ENCODE results near the gene LSM2.

LSM2 gene

DNA sequence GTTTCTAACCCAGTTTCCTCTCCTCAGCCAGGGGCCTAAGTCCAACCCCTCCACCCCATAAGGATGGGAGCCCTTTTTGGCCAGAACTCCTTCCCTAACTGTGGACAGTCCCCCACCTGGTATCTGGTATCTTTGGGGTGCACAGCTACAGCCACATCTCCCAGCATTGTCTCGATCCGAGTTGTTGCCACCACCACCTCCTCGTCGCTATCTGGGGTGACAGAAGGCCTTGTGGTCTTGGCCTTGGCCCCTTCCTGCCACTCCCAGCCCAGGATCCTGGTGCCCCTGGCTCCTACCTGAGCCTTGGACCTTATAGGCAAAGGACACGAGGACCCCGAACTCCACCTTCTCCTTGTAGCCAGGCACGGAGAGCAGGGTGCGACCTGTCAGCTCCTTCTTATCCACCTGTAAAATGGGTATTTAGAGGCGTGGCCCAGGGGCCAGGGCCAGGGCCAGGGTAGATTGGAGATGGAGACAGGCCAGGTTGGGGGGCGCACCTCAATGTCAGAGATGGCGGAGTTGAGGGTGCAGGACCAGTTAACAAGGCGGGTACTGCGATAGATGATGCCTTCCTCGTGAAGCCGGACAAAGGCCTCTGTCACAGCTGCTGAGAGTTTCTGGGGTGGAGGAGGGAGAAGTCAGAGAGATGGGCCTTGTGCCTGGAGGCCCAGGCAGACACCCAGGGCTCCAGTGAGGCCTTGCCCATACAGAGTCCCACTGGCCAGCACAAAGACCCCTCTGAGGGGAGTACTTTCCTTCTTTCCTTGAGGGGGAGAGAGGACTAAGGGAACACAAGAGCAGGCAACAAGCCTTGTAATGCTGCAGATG lies 22.5 kb downstream of the LSM2 start:
- Histone ChIP-seq H3K36me3 (ENCODE audit: insufficient read depth, low read length) (peaks cover 62% of the 10 kb centered on the region), H3K4me1 (ENCODE audit: insufficient read depth, low read length) (no peaks in the 10 kb centered on the region), H3K4me3 (ENCODE audit: low read length) (no peak overlapping the region), H2AFZ (ENCODE audit: low read depth, low read length) (no peak overlapping the region), H3K27me3 (ENCODE audit: insufficient read depth, low read length) (no peaks in the 10 kb centered on the region), H3K9me3 (ENCODE audit: low read length) (no peaks in the 10 kb centered on the region)

DNA sequence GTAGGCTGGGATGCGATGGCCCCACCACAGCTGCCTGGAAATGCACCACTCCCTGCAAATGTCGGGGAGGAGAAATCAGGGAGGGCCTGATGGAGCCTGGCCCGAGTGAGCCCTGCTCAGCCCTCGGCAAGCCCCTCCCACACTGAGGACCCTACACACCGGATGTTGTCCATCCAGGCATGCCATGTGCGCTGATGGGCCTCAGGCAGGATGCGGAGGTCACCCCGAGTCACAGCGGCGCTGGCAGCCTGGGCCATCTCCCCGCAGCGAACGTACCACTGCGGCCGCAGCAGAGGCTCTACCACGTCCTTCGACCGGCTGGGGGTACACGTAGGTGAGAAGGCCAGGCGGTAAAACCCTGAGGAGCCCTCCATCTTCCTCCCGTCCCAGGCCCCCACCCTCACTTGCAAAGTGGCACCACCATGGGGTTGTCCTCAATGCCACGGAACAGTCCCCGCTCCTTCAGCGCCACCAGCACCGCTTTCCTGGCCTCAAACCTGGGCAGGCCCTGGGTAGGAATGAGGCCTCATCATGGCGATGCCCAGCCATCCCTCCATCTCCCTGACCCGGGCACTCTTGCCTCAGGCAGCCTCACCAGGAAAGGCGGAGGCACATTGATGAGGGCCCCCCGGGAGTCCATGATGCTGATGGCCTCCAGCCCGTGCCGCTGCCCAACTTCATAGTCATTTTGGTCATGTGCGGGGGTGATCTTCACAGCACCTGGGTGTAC lies 24.5 kb downstream of the LSM2 start:
- Histone ChIP-seq H3K9me3 (ENCODE audit: low read length) (no peaks in the 10 kb centered on the region), H3K36me3 (ENCODE audit: insufficient read depth, low read length) (peaks cover 68% of the 10 kb centered on the region), H3K27me3 (ENCODE audit: insufficient read depth, low read length) (no peaks in the 10 kb centered on the region), H3K4me3 (ENCODE audit: low read length) (no peak overlapping the region), H2AFZ (ENCODE audit: low read depth, low read length) (no peak overlapping the region), H3K4me1 (ENCODE audit: insufficient read depth, low read length) (no peaks in the 10 kb centered on the region)

DNA sequence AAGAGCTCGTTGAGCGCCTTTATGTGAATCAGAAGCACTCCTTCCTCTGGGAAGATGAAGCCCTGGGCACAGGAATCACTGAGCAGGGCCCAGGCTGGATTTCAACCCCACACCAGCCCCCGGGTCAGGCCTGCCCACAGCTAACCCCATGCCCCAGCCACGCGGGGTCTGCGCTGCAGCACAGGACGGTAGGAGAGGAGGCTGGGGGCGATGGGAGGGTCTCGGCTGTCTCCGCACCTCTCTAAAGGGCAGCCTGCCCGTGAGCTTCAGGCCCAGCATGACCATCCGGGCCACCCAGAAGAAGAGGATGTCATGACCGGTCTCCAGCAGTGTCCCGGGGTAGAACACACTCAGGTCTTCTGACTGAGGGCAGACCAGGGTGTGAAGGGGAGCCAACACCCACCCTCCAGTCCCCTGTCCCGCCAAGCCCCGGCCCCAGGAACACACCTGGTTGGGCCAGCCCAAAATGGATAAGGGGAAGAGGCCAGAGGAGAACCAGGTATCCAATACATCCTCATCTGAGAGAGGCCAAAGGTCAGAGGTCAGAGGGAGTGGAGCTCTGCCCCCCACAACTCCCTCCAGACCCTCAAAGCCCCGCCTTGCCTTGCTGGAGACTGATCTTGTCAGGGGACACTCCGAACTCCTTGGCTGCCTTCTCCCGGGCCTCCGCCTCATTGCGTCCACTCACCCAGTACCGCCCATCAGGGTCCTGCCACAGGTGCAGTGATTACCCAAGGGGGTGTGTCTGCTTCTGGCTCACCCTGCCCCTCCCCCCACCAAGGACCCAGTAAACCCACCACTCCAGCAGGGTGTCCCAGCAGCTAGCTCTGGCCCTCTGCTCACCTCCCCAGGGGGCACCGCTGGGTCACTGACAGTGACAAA lies 25.3 kb downstream of the LSM2 start:
- Histone ChIP-seq H2AFZ (ENCODE audit: low read depth, low read length) (no peak overlapping the region), H3K4me1 (ENCODE audit: insufficient read depth, low read length) (peaks cover 3% of the 10 kb centered on the region), H3K9me3 (ENCODE audit: low read length) (no peaks in the 10 kb centered on the region), H3K4me3 (ENCODE audit: low read length) (no peak overlapping the region), H3K27me3 (ENCODE audit: insufficient read depth, low read length) (no peaks in the 10 kb centered on the region), H3K36me3 (ENCODE audit: insufficient read depth, low read length) (peaks cover 66% of the 10 kb centered on the region)

DNA sequence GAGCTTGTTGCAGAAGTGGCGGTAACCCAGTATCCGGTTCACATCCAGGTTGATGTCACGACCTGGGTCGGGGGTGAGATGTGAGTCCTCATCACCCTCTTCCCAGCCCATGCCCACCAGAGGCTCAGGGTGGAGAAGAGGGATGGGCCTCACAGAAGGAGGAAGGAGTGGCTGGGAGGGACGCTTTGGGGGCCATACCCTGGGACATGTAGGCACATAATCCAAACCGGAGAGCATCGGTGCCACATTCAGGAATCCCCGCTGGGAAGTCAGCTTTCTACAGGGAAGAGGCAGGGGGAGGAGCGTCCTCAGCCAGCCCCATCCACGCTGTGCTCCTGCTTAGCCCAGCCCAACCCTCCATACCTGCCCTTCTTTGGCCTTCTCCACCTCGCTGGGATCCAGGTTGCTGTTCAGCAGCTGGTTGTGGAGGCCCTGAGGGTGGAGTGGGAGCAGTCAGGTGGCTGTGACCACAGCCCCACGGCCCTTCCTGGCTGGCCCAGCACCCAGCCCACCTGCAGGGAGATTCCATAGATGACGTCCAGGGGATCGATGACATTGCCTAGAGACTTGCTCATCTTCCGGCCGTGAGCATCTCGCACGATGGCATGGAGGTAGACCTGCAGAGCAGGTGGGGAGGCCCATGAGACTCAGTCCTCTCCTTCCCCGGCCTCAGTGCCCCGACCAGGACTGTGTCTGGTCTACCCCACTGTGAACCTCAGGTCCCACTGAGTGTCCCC lies 26.1 kb downstream of the LSM2 start:
- H3K9me3 ChIP-seq (ENCODE audit: low read length): no peaks in the 10 kb centered on the region
- H2AFZ ChIP-seq (ENCODE audit: low read depth, low read length): no peak overlapping the region
- no peak overlapping the region for H3K4me3 ChIP-seq (ENCODE audit: low read length)
- peaks cover 3% of the 10 kb centered on the region for H3K4me1 ChIP-seq (ENCODE audit: insufficient read depth, low read length)
- H3K36me3 ChIP-seq (ENCODE audit: insufficient read depth, low read length): peaks cover 65% of the 10 kb centered on the region
- H3K27me3 ChIP-seq (ENCODE audit: insufficient read depth, low read length): no peaks in the 10 kb centered on the region

DNA sequence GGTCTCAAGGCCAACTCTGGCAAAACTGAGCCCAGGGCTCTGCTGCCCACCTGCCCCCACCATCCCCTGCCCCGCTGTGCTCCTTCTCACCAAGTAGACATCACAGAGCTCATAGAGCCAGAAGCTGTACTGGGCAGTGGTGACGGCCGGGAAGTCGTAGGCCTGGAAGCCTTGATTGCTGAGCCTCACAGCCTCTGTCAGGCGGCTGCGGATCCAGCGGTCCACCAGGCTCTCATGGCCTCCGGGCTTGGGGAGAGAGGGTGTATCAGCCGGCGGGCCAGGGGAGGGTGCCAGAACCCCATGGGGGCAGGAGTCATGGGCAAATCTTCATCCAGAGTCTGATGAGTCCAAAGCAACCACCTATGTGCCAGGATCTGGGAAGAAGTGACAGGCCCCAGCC lies 26.9 kb downstream of the LSM2 start:
- no peaks in the 10 kb centered on the region for H3K27me3 ChIP-seq (ENCODE audit: insufficient read depth, low read length)
- no peak overlapping the region for H3K4me3 ChIP-seq (ENCODE audit: low read length)
- no peak overlapping the region for H2AFZ ChIP-seq (ENCODE audit: low read depth, low read length)
- no peaks in the 10 kb centered on the region for H3K9me3 ChIP-seq (ENCODE audit: low read length)
- H3K4me1 ChIP-seq (ENCODE audit: insufficient read depth, low read length): peaks cover 3% of the 10 kb centered on the region
- H3K36me3 ChIP-seq (ENCODE audit: insufficient read depth, low read length): peaks cover 57% of the 10 kb centered on the region

DNA sequence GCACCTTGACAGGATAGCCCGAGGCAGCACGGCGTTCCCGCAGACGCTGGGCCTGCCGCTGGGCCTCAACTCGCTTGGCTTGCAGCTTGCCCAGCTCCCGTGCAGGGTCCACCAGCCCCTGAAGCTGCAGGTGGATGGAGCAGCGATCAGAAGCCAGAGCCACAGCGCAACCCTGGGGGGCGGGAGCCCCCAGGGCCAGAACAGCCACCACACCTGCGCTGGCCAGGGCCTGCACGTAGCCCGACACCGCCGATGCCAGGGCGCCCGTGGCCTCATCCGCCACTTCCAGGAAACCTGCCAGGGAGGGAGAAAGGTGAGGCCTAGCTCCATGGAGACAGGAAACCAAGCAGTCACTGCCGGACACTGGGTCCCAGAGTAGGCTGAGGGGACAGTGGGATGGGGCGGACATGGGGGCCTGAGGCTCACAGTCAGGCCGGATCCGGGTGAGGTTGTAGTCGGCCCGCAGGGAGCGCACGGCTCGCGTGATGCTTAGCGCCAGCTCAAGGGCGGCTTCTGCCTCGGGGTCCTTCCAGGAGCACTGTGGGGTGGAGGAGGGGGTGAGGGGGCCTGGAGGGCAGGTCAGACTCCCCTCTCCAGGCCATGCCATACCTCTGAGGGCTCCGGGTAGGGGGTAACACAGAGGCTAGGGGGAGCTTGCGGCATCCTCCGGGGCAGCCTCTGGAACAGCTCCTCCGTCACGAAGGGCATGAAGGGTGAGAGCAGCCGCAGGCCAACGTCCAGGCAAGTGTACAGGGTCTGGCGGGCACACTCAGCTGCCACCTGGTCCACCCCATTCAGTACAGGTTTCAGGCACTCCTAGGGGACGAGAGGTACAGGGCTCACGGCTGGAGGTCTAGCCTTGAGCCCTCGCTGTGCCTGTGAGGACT lies 27.5 kb downstream of the LSM2 start:
- Histone ChIP-seq H2AFZ (ENCODE audit: low read depth, low read length) (no peak overlapping the region), H3K4me1 (ENCODE audit: insufficient read depth, low read length) (peaks cover 3% of the 10 kb centered on the region), H3K36me3 (ENCODE audit: insufficient read depth, low read length) (peaks cover 51% of the 10 kb centered on the region), H3K27me3 (ENCODE audit: insufficient read depth, low read length) (no peaks in the 10 kb centered on the region), H3K9me3 (ENCODE audit: low read length) (no peaks in the 10 kb centered on the region), H3K4me3 (ENCODE audit: low read length) (no peak overlapping the region)

DNA sequence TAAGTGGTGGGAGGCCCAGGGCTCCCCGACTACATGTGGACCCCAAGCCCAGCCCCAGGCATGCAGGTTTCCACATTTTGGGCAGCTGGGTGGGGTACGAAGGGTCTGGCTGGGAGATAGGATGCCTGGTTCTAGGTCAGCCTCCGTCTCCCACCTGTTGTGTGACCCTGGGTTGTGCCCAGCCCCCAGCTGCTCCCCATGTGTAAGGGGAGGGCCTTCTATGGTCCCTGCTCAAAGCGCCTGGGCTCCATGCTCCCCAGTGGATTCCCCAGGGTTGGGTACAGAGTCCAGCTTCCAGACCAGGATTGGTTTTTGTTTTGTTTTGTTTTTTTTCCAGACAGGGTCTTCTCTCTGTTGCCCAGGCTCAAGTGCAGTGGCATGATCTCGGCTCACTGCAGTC lies 28.6 kb downstream of the LSM2 start:
- Histone ChIP-seq H3K27me3 (ENCODE audit: insufficient read depth, low read length) (no peaks in the 10 kb centered on the region), H2AFZ (ENCODE audit: low read depth, low read length) (no peak overlapping the region), H3K36me3 (ENCODE audit: insufficient read depth, low read length) (peaks cover 44% of the 10 kb centered on the region), H3K4me3 (ENCODE audit: low read length) (no peak overlapping the region), H3K4me1 (ENCODE audit: insufficient read depth, low read length) (peaks cover 3% of the 10 kb centered on the region), H3K9me3 (ENCODE audit: low read length) (no peaks in the 10 kb centered on the region)

DNA sequence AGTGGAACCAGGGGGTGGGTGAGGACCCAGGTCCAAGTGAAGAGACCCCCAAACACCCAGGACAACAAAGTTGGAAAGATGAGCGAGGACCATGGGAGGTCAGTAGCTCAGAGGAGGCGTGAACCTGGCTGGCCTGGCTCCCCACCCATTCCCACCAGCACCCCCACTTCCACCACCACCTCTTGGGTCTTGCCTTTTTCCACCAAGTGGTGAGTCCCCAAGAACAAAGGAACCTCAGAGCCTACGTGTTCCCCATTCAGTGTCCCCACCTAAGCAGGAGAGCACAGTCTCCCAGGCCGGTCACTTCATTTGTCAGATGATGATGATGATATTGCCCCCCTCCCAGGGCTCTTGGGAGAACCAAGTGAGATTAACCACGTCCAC lies 29.1 kb downstream of the LSM2 start:
- Histone ChIP-seq H3K4me1 (ENCODE audit: insufficient read depth, low read length) (peaks cover 3% of the 10 kb centered on the region), H3K9me3 (ENCODE audit: low read length) (no peaks in the 10 kb centered on the region), H3K27me3 (ENCODE audit: insufficient read depth, low read length) (no peaks in the 10 kb centered on the region), H3K4me3 (ENCODE audit: low read length) (no peak overlapping the region), H2AFZ (ENCODE audit: low read depth, low read length) (no peak overlapping the region), H3K36me3 (ENCODE audit: insufficient read depth, low read length) (peaks cover 40% of the 10 kb centered on the region)

DNA sequence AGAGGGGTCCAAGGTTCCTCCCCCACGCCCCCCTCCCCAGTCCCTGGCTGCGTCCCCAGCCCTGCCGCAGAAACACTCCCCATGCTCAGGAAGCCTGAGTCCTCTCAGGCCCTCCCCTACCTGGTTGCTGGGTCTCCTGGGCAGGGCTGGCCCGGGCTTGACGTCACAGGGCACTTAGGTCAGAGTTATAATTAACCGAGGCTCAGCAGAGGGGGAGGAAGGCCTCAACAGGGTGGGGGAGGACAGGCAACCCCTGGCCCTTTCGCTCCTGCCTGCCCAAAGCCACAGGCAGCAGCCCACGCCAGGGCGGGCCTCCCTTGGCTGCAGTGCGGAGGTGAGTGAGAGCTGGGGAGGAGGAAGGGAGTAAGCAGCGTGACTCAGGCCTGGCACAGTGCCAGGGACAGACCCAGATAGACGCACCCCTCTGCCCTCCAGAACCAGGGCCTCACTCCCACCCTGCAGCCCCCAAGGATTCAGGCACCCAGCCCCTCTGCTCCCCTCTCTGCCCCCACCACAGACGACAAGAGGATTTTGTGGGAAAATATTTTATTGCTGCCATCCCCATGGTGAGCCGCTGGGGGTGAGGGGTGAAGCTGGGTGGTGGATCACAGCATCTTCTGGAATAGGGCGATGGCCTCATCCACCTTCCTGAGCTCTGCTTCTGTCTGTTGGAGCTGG lies 29.6 kb downstream of the LSM2 start, which contains the start of gene VWA7:
Gene VWA7 (minus strand): TSS at position 340 of the 678 bp plus-strand sequence. CDS start 549 bp downstream, outside the sequence.
- H3K9me3 ChIP-seq (ENCODE audit: low read length): no peaks in the 10 kb centered on the region
- no peak within 1 kb of the TSS for H2AFZ ChIP-seq (ENCODE audit: low read depth, low read length)
- H3K4me3 ChIP-seq (ENCODE audit: low read length): no peak within 1 kb of the TSS
- H3K36me3 ChIP-seq (ENCODE audit: insufficient read depth, low read length): peaks cover 34% of the 10 kb centered on the region
- no peaks in the 10 kb centered on the region for H3K27me3 ChIP-seq (ENCODE audit: insufficient read depth, low read length)
- H3K4me1 ChIP-seq (ENCODE audit: insufficient read depth, low read length): peaks cover 3% of the 10 kb centered on the region

DNA sequence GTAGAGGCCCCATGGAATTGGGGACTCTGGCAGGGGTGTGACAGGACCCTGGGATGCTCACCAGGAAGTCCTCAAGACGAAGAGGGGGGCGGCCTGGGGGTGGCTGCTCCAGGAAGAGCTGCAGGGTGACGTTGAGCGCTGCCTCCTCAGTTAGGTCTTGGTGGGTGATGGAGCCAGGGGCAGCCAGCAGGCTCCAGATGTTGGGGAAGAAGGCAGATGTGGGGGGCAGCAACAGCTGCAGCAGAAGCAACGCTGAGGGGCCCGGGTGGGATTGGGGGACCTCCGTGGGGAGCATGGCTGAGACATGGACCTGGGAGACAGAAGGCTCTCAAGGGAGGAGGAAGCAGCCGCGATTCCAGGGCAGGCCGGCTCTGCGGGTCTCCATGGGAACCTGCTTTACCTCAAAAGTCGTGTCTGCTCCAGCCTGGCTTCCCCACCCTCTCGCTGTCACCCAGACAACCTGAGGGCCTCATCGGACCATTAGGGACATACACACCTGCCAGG lies 30.2 kb downstream of the LSM2 start:
- Histone ChIP-seq H3K27me3 (ENCODE audit: insufficient read depth, low read length) (no peaks in the 10 kb centered on the region), H2AFZ (ENCODE audit: low read depth, low read length) (no peak overlapping the region), H3K36me3 (ENCODE audit: insufficient read depth, low read length) (peaks cover 28% of the 10 kb centered on the region), H3K4me3 (ENCODE audit: low read length) (no peak overlapping the region), H3K9me3 (ENCODE audit: low read length) (no peaks in the 10 kb centered on the region), H3K4me1 (ENCODE audit: insufficient read depth, low read length) (peaks cover 3% of the 10 kb centered on the region)

Data from neuron (in vitro differentiated cells).